ENCODE results near the gene KBTBD6. TPM values are rescaled to one million over a fixed set of nuclear protein-coding genes. Genes with fewer than 3 reads are reported as not detected.

KBTBD6 gene
- total RNA-seq, 3 donors from 2014 or later: 4.6 to 10.0 (median 8.2) TPM

DNA sequence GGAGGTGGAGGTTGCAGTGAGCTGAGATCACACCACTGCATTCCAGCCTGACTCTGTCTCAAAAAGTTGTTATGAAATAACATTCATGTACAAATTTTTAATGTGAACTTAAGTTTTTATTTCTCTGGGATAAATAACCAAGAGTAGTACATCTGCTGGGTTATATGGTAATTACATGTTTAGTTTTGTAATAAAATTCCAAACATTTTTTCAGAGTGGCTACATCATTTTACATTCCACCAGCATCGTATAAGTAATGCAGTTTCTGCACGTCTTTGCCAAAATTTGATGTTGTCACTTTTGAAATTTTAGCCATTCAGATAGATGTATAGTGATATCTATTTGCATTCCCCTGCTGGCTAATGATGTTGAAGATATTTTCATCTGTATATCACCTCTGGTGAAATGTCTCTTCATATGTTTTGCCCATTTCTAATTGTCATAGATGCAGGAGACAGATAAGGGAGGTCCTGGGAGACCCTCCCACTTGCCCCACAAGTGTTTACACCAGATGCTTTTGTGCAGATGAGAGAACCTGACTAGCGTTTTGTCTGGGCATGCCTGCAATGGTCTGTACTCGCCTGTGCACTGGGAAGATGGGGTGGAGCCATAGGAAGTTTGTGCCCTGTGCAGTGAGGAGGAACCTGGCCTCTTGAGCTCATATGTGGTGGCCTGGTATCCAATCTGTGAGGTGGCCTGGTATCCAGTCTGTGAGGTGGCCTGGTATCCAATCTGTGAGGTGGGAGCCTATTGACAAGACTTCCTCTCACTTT lies 12.7 kb upstream of the KBTBD6 start:
- TF ChIP-seq, protein P1, sequence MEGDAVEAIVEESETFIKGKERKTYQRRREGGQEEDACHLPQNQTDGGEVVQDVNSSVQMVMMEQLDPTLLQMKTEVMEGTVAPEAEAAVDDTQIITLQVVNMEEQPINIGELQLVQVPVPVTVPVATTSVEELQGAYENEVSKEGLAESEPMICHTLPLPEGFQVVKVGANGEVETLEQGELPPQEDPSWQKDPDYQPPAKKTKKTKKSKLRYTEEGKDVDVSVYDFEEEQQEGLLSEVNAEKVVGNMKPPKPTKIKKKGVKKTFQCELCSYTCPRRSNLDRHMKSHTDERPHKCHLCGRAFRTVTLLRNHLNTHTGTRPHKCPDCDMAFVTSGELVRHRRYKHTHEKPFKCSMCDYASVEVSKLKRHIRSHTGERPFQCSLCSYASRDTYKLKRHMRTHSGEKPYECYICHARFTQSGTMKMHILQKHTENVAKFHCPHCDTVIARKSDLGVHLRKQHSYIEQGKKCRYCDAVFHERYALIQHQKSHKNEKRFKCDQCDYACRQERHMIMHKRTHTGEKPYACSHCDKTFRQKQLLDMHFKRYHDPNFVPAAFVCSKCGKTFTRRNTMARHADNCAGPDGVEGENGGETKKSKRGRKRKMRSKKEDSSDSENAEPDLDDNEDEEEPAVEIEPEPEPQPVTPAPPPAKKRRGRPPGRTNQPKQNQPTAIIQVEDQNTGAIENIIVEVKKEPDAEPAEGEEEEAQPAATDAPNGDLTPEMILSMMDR (IDR thresholded peaks at IDR 0.05): no peak
- no peak for TF ChIP-seq POLR2AphosphoS5 (IDR thresholded peaks at IDR 0.05)
- no peak for TF ChIP-seq POLR2A (IDR thresholded peaks at IDR 0.05)
- intact Hi-C loops (cut with DNase I; ENCODE audit: low total_unique reads): no loop called here
- H3K4me1 ChIP-seq: no peaks in the 10 kb centered on the region
- no peak overlapping the region for H3K4me3 ChIP-seq
- H3K27ac ChIP-seq: no peak overlapping the region
- H3K36me3 ChIP-seq: no peaks in the 10 kb centered on the region
- peaks cover 22 to 31% of the 10 kb centered on the region in 2 donors for H3K9me3 ChIP-seq
- no peak for DNase-seq (ENCODE audit: low spot score in 2 of 2)
- H3K27me3 ChIP-seq: no peaks in the 10 kb centered on the region

DNA sequence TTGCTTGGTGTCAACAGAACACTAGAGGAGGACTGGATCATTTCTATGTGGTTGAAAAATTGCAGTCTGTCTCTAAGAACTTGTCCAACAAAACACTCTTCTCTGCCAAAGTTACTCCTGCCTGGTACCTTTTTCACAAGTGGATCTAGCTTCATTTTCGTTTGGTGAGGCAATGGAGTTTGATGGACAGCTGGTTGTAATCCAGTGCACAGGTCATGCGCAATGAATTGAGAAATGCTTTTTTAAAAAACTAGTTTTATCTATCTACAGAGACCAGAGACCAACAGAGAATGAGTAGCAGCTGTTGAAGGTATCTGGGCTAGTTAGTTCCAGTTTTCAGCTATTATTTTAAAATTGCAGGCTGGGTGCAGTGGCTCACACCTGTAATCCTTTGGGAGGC lies 12.0 kb upstream of the KBTBD6 start:
- Histone ChIP-seq H3K27me3 (no peaks in the 10 kb centered on the region), H3K36me3 (no peaks in the 10 kb centered on the region), H3K27ac (no peak overlapping the region), H3K4me3 (no peak overlapping the region), H3K9me3 (peaks cover 18 to 23% of the 10 kb centered on the region in 2 donors), H3K4me1 (no peaks in the 10 kb centered on the region)
- intact Hi-C loops (cut with DNase I; ENCODE audit: low total_unique reads): no loop called here
- TF ChIP-seq POLR2A (IDR thresholded peaks at IDR 0.05): no peak
- TF ChIP-seq POLR2AphosphoS5 (IDR thresholded peaks at IDR 0.05): no peak
- TF ChIP-seq, protein P1 (IDR thresholded peaks at IDR 0.05): no peak
- no peak for DNase-seq (ENCODE audit: low spot score in 2 of 2)

DNA sequence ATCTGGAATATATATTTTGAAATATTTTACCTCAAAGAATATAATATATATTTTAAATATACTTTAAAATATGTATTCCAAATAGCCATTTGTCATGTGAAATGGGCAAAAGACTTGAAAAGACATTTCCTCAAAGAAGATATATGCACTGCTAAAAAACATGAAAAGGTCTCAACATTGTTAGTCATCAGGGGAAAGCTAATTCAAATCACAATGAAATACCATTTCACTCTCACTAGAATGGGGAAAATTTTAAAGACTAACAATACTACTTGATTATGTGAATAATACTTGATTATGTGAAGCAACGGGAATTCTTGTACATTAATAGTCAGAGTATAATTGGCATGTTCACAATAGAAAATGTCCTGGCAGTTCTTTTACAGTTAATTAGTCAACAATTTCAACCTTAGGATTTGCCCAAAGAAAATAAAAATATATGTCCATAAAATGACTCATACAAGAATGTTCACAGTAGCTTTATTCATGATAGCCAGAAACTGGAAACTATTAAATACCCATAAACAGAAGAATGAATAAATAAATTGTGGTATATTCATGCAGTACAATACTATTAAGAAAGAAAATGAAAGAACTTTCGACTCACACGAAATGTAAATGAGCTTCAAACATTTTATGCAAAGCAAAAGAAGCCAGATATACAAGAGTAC lies 6.8 kb upstream of the KBTBD6 start:
- H3K4me1 ChIP-seq: no peaks in the 10 kb centered on the region
- TF ChIP-seq POLR2A (IDR thresholded peaks at IDR 0.05) (no peak), POLR2AphosphoS5 (IDR thresholded peaks at IDR 0.05) (no peak)
- TF ChIP-seq, protein P1 (IDR thresholded peaks at IDR 0.05): no peak
- intact Hi-C loops (cut with DNase I; ENCODE audit: low total_unique reads): no loop called here
- H3K4me3 ChIP-seq: no peak overlapping the region
- no peaks in the 10 kb centered on the region for H3K36me3 ChIP-seq
- H3K27me3 ChIP-seq: no peaks in the 10 kb centered on the region
- H3K27ac ChIP-seq: no peak overlapping the region
- no peak for DNase-seq (ENCODE audit: low spot score in 2 of 2)
- no peaks in the 10 kb centered on the region for H3K9me3 ChIP-seq

DNA sequence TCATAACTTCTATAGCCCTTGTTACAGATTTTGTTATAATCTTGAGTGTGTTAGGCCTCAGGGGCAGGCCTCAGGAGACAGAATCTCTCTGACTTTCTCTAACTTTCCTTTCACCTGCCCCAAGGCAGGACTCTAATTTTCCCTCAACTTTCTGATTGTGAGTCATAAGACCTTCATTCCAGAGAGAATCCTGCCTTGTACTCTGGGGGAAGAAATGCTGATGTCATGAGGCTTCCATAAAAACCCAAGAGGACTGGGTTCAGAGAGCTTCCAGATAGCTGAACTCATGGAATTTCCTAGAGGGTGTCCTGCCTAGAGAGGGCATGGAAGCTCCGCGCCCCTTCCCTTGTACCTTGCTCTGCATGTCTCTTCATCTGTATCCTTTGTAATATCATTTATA lies 5.3 kb upstream of the KBTBD6 start:
- no peaks in the 10 kb centered on the region for H3K9me3 ChIP-seq
- no peaks in the 10 kb centered on the region for H3K36me3 ChIP-seq
- H3K4me3 ChIP-seq: no peak overlapping the region
- DNase-seq (ENCODE audit: low spot score in 2 of 2): no peak
- no peaks in the 10 kb centered on the region for H3K27me3 ChIP-seq
- no peak overlapping the region for H3K27ac ChIP-seq
- TF ChIP-seq POLR2A (IDR thresholded peaks at IDR 0.05) (no peak), POLR2AphosphoS5 (IDR thresholded peaks at IDR 0.05) (no peak)
- TF ChIP-seq, protein P1 (IDR thresholded peaks at IDR 0.05): no peak
- H3K4me1 ChIP-seq: no peaks in the 10 kb centered on the region
- intact Hi-C loops (cut with DNase I; ENCODE audit: low total_unique reads): no loop called here

DNA sequence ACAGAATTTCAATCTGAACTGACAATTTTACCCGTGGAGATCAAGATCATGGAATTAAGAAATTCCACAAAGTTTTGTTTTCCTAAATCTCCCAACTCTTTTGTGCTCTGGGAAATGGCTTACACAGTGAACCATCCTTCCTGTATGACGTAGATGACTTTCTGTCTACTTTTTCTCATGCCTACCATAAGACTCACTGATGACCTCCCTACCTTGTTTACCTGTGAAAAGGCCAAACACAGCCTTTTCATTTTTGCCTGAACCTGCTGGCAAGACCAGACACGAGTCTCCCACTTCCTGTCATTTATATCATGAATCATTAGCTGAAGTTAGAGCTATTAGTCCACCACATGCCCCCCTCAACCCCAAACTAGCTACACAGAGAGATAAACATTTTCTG lies 4.6 kb upstream of the KBTBD6 start:
- TF ChIP-seq, protein P1 (IDR thresholded peaks at IDR 0.05): no peak
- TF ChIP-seq POLR2AphosphoS5 (IDR thresholded peaks at IDR 0.05) (no peak), POLR2A (IDR thresholded peaks at IDR 0.05) (no peak)
- Histone ChIP-seq H3K4me1 (no peaks in the 10 kb centered on the region), H3K27ac (no peak overlapping the region), H3K27me3 (no peaks in the 10 kb centered on the region), H3K4me3 (no peak overlapping the region), H3K36me3 (no peaks in the 10 kb centered on the region), H3K9me3 (no peaks in the 10 kb centered on the region)
- intact Hi-C loops (cut with DNase I; ENCODE audit: low total_unique reads): no loop called here
- DNase-seq (ENCODE audit: low spot score in 2 of 2): no peak
